GM12872 (cell line): ENCODE results near the gene ALK.

ENCODE experiments used
- CTCF ChIP-seq: IDR thresholded peaks from 3 replicates; pipeline ENCODE4 v1.5.1; 2011; ENCODE audit warnings: low read depth, mild to moderate bottlenecking, low read length, moderate library complexity; ENCODE audit not compliant: insufficient read depth

The ALK gene

GRCh38 chr2:29295845-29296244 is 625.5 kb downstream of the ALK start:
- TF ChIP-seq CTCF, result peak; percentile 34; the same call in 2 of the 3 replicates

- TF ChIP-seq CTCF, result no peak
Measured at GRCh38 chr2:29293830-29294438, 627.5 kb downstream of the ALK start.

GRCh38 chr2:29290293-29291047 is 630.9 kb downstream of the ALK start:
- no peak for TF ChIP-seq CTCF

GRCh38 chr2:29284671-29285070 is 636.7 kb downstream of the ALK start:
- no peak for TF ChIP-seq CTCF

GRCh38 chr2:29281916-29282247 is 639.5 kb downstream of the ALK start:
- no peak for TF ChIP-seq CTCF

- no peak for TF ChIP-seq CTCF
Measured at GRCh38 chr2:29281086-29281915, 640.1 kb downstream of the ALK start.

- TF ChIP-seq CTCF, result no peak
Measured at GRCh38 chr2:29278966-29279365, 642.4 kb downstream of the ALK start.
